SK-N-SH (cell line): Measurements from ENCODE around the gene RGS17. TPM values are rescaled to one million over a fixed set of nuclear protein-coding genes. Genes with fewer than 3 reads are reported as not detected.

Source experiments
- CTCF ChIA-PET: fragments of 300-600, 350-600 bp; formaldehyde crosslinking; extraction: SDS; loops from one replicate; lab custom pipeline; 2021; lab: Yijun Ruan, JAX
- POLR2A ChIA-PET: fragments of 350-600 bp; sonication (Branson Sonifier 250); formaldehyde crosslinking; extraction: SDS; loops from one replicate; lab custom pipeline; 2020; ENCODE audit warnings: antibody characterized with exemption, inconsistent platforms; lab: Yijun Ruan, JAX
- DNase-seq: peaks from one replicate; pipeline ENCODE4 v3.0.0; 2012
- H2AFZ ChIP-seq: fragments of 200-600 bp; sonication (generic); 2 replicates; pipeline ENCODE4 v1.8.1; 2016; ENCODE audit warnings: antibody characterized with exemption, mild to moderate bottlenecking, low read depth
- H3F3A ChIP-seq: fragments of 200-600 bp; sonication (generic); replicated peaks from 2 replicates; pipeline ENCODE3; 2016; ENCODE audit warnings: antibody characterized with exemption, mild to moderate bottlenecking; ENCODE audit not compliant: insufficient read depth
- H3K27ac ChIP-seq, 2 experiments: fragments of 200-500 bp in 1 of 2; fragments of 200-600 bp in 1 of 2; sonication (Bioruptor generic) in 1 of 2; sonication (generic), shearing (Covaris generic) in 1 of 2; 2 replicates each; pipeline versions ENCODE4 v1.5.1 to v1.6.1; 2014 to 2016; ENCODE audit warnings: low read depth in 2 of 2, inconsistent platforms in 1 of 2, low read length in 1 of 2, mild to moderate bottlenecking in 1 of 2, mixed read lengths in 1 of 2
- H3K27me3 ChIP-seq: fragments of 200-600 bp; sonication (generic), shearing (Covaris generic); 2 replicates; pipeline ENCODE4 v1.6.1; 2016; ENCODE audit warnings: mixed run types; ENCODE audit not compliant: insufficient read depth
- H3K36me3 ChIP-seq, 2 experiments: fragments of 200-500 bp in 1 of 2; fragments of 200-600 bp in 1 of 2; sonication (Bioruptor generic) in 1 of 2; sonication (generic) in 1 of 2; replicated peaks in 1 of 2; 2 replicates each; pipeline versions ENCODE3 to v1.5.1; 2014 to 2016; ENCODE audit warnings: low read length in 1 of 2, mild to moderate bottlenecking in 1 of 2; ENCODE audit not compliant: insufficient read depth in 2 of 2, control insufficient read depth in 1 of 2
- H3K4me1 ChIP-seq, 2 experiments: fragments of 200-500 bp in 1 of 2; fragments of 200-600 bp in 1 of 2; sonication (Bioruptor generic) in 1 of 2; sonication (generic), shearing (Covaris generic) in 1 of 2; 2 replicates each; pipeline versions ENCODE4 v1.5.1 to v1.6.1; 2014 to 2016; ENCODE audit warnings: low read depth in 1 of 2, low read length in 1 of 2, mixed run types in 1 of 2; ENCODE audit not compliant: insufficient read depth in 2 of 2, control insufficient read depth in 1 of 2
- H3K4me2 ChIP-seq: fragments of 200-600 bp; sonication (generic), shearing (Covaris generic); 2 replicates; pipeline ENCODE4 v1.6.1; 2017; ENCODE audit warnings: mixed run types
- H3K4me3 ChIP-seq, 2 experiments: fragments of 200-500 bp in 1 of 2; fragments of 200-600 bp in 1 of 2; sonication (Bioruptor generic) in 1 of 2; sonication (generic), shearing (Covaris generic) in 1 of 2; 2 replicates each; pipeline versions ENCODE4 v1.5.1 to v1.8.1; 2014 to 2016; ENCODE audit warnings: low read depth in 2 of 2, inconsistent platforms in 1 of 2, low read length in 1 of 2, mild to moderate bottlenecking in 1 of 2, mixed read lengths in 1 of 2, moderate library complexity in 1 of 2
- H3K79me2 ChIP-seq: fragments of 200-600 bp; sonication (generic); 2 replicates; pipeline ENCODE4 v1.8.1; 2017; ENCODE audit warnings: mild to moderate bottlenecking; ENCODE audit not compliant: insufficient read depth
- H3K9ac ChIP-seq: fragments of 200-600 bp; sonication (generic); 2 replicates; pipeline ENCODE4 v1.6.1; 2017; ENCODE audit warnings: mixed run types
- H3K9me2 ChIP-seq: fragments of 200-600 bp; sonication (generic); 2 replicates; pipeline ENCODE4 v1.6.1; 2017; ENCODE audit warnings: mixed run types
- H3K9me3 ChIP-seq: fragments of 200-600 bp; sonication (generic); 2 replicates; pipeline ENCODE4 v1.6.1; 2017; ENCODE audit warnings: mixed run types, mild to moderate bottlenecking, moderate library complexity
- H4K20me1 ChIP-seq: fragments of 200-600 bp; sonication (generic); 2 replicates; pipeline ENCODE4 v1.6.1; 2017; ENCODE audit warnings: mild to moderate bottlenecking, mixed run types; ENCODE audit not compliant: insufficient read depth
- EP300 ChIP-seq, 2 experiments: IDR thresholded peaks; 2 replicates each; pipeline versions ENCODE4 v1.4.0 to v1.6.1; 2012; ENCODE audit warnings: borderline replicate concordance in 1 of 2, low read depth in 1 of 2, low read length in 1 of 2
- FOXJ3 ChIP-seq: sonication (generic); formaldehyde crosslinking; IDR thresholded peaks from 2 replicates; pipeline ENCODE4 v1.5.1; 2020; ENCODE audit warnings: mild to moderate bottlenecking, missing genetic modification reagents
- MXI1 ChIP-seq: IDR thresholded peaks from 2 replicates; pipeline ENCODE4 v1.6.1; 2012; ENCODE audit warnings: mild to moderate bottlenecking, low read depth, low read length, improper control_type of control experiment
- NFIC ChIP-seq: IDR thresholded peaks from 2 replicates; pipeline ENCODE4 v1.4.0; 2012; ENCODE audit warnings: borderline replicate concordance
- NRF1 ChIP-seq: IDR thresholded peaks from 2 replicates; pipeline ENCODE4 v1.6.1; 2012; ENCODE audit warnings: low read depth, mild to moderate bottlenecking, low read length
- RAD21 ChIP-seq: IDR thresholded peaks from 2 replicates; pipeline ENCODE4 v1.6.1; 2012; ENCODE audit warnings: mild to moderate bottlenecking, low read length
- RFX5 ChIP-seq: IDR thresholded peaks from 2 replicates; pipeline ENCODE4 v1.6.1; 2012; ENCODE audit warnings: mild to moderate bottlenecking, improper control_type of control experiment, low read length
- SMC3 ChIP-seq: IDR thresholded peaks from 2 replicates; pipeline ENCODE4 v1.6.1; 2012; ENCODE audit warnings: low read depth, low read length, improper control_type of control experiment
- TEAD4 ChIP-seq: IDR thresholded peaks from 2 replicates; pipeline ENCODE4 v1.4.0; 2012; ENCODE audit warnings: mild to moderate bottlenecking, borderline replicate concordance; ENCODE audit not compliant: insufficient read depth
- WGBS: methylation state at CpG from one replicate; pipeline ENCODE4 v1.1.6; 2017; ENCODE audit warnings: low lambda C conversion rate; 5-methylcytosine and 5-hydroxymethylcytosine counted together
- polyA plus RNA-seq, 3 experiments: library from polyadenylated mRNA; depleted of rRNA; stranded (reverse); fragments of >200 nt; gene quantifications; 2 replicates each; pipeline ENCODE4 v1.2.3, GENCODE V29; 2012
- TF ChIP-seq, protein P1 (sequence below): IDR thresholded peaks from 2 replicates; pipeline ENCODE4 v1.6.1; 2012; ENCODE audit warnings: mild to moderate bottlenecking, low read depth, low read length, moderate library complexity
- TF ChIP-seq, protein P2 (sequence below): fragments of 150-350 bp; IDR thresholded peaks from 2 replicates; pipeline ENCODE4 v1.6.1; 2017; ENCODE audit warnings: antibody characterized with exemption, low read length, low read depth, borderline replicate concordance
- TF ChIP-seq, protein P3 (sequence below): IDR thresholded peaks from 2 replicates; pipeline ENCODE4 v1.4.0; 2012; ENCODE audit warnings: low read depth, borderline replicate concordance
- TF ChIP-seq, protein P4 (sequence below): fragments of 150-350 bp; IDR thresholded peaks from 2 replicates; pipeline ENCODE4 v1.6.1; 2016; ENCODE audit warnings: mild to moderate bottlenecking, low read depth, low read length

Gene RGS17
- polyA plus RNA-seq, 1 of the 3 experiments (the other 2 are of a cell fraction): 1.4 TPM

DNA sequence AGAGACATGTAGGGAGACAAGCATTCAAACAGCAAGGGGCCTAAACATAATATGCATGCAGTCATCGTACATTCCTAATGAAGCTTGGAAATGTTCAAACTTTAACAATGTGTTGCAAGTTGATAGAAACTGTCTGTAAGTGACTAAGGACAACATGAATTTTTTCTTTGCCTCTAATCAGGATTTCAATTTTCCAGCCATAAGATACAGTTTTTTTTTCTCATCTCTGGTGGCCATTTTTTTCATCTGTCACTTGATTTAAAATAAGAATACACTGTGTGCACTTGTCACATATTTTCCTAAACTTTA, 106.4 kb downstream of the RGS17 start:
- no peak overlapping the region for H3K27ac ChIP-seq
- H4K20me1 ChIP-seq: no peaks in the 10 kb centered on the region
- no peak for TF ChIP-seq SMC3
- TF ChIP-seq, protein P1, sequence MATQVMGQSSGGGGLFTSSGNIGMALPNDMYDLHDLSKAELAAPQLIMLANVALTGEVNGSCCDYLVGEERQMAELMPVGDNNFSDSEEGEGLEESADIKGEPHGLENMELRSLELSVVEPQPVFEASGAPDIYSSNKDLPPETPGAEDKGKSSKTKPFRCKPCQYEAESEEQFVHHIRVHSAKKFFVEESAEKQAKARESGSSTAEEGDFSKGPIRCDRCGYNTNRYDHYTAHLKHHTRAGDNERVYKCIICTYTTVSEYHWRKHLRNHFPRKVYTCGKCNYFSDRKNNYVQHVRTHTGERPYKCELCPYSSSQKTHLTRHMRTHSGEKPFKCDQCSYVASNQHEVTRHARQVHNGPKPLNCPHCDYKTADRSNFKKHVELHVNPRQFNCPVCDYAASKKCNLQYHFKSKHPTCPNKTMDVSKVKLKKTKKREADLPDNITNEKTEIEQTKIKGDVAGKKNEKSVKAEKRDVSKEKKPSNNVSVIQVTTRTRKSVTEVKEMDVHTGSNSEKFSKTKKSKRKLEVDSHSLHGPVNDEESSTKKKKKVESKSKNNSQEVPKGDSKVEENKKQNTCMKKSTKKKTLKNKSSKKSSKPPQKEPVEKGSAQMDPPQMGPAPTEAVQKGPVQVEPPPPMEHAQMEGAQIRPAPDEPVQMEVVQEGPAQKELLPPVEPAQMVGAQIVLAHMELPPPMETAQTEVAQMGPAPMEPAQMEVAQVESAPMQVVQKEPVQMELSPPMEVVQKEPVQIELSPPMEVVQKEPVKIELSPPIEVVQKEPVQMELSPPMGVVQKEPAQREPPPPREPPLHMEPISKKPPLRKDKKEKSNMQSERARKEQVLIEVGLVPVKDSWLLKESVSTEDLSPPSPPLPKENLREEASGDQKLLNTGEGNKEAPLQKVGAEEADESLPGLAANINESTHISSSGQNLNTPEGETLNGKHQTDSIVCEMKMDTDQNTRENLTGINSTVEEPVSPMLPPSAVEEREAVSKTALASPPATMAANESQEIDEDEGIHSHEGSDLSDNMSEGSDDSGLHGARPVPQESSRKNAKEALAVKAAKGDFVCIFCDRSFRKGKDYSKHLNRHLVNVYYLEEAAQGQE: no peak
- TF ChIP-seq NFIC: no peak
- TF ChIP-seq, protein P2, sequence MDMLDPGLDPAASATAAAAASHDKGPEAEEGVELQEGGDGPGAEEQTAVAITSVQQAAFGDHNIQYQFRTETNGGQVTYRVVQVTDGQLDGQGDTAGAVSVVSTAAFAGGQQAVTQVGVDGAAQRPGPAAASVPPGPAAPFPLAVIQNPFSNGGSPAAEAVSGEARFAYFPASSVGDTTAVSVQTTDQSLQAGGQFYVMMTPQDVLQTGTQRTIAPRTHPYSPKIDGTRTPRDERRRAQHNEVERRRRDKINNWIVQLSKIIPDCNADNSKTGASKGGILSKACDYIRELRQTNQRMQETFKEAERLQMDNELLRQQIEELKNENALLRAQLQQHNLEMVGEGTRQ: no peak
- TF ChIP-seq FOXJ3 (CRISPR knock-in tag): no peak
- no peak for TF ChIP-seq RFX5
- TF ChIP-seq MXI1: no peak
- TF ChIP-seq TEAD4: no peak
- no peak for TF ChIP-seq NRF1
- TF ChIP-seq, protein P3, sequence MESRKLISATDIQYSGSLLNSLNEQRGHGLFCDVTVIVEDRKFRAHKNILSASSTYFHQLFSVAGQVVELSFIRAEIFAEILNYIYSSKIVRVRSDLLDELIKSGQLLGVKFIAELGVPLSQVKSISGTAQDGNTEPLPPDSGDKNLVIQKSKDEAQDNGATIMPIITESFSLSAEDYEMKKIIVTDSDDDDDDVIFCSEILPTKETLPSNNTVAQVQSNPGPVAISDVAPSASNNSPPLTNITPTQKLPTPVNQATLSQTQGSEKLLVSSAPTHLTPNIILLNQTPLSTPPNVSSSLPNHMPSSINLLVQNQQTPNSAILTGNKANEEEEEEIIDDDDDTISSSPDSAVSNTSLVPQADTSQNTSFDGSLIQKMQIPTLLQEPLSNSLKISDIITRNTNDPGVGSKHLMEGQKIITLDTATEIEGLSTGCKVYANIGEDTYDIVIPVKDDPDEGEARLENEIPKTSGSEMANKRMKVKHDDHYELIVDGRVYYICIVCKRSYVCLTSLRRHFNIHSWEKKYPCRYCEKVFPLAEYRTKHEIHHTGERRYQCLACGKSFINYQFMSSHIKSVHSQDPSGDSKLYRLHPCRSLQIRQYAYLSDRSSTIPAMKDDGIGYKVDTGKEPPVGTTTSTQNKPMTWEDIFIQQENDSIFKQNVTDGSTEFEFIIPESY: no peak
- TF ChIP-seq RAD21: no peak
- TF ChIP-seq EP300 (IDR thresholded peaks at IDR 0.05; ENCODE audit: borderline replicate concordance in 1 of 2, low read depth in 1 of 2, low read length in 1 of 2): no peak
- TF ChIP-seq, protein P4, sequence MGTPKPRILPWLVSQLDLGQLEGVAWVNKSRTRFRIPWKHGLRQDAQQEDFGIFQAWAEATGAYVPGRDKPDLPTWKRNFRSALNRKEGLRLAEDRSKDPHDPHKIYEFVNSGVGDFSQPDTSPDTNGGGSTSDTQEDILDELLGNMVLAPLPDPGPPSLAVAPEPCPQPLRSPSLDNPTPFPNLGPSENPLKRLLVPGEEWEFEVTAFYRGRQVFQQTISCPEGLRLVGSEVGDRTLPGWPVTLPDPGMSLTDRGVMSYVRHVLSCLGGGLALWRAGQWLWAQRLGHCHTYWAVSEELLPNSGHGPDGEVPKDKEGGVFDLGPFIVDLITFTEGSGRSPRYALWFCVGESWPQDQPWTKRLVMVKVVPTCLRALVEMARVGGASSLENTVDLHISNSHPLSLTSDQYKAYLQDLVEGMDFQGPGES: no peak
- no peak overlapping the region for H2AFZ ChIP-seq
- no peak overlapping the region for H3K4me2 ChIP-seq
- H3K9me3 ChIP-seq: no peaks in the 10 kb centered on the region
- H3F3A ChIP-seq: peaks cover 8% of the 10 kb centered on the region
- H3K4me1 ChIP-seq: no peaks in the 10 kb centered on the region
- H3K36me3 ChIP-seq: peaks cover 0 to 3% of the 10 kb centered on the region in 2 experiments
- H3K79me2 ChIP-seq: no peaks in the 10 kb centered on the region
- POLR2A ChIA-PET: no interaction called here
- no peaks in the 10 kb centered on the region for H3K27me3 ChIP-seq
- 57% methylated on average over 1 of the region's 1 CpG for WGBS
- no peak overlapping the region for H3K4me3 ChIP-seq
- no peaks in the 10 kb centered on the region for H3K9me2 ChIP-seq
- H3K9ac ChIP-seq: no peak overlapping the region
- DNase-seq: no peak
- CTCF ChIA-PET: interaction anchor here (0.6 to 2.0 kb wide), 18 partner anchors 9 to 1600 kb away, joined by 3 to 10 read pairs (median 3); no protein-coding TSS in a partner anchor
